Stimulated activated CD8-positive, alpha-beta memory T cell treated with anti-CD3 and anti-CD28 coated beads, Interleukin-7, amount 100 ng/mL, for 48 hours (primary cell): Measurements from ENCODE around the gene CCDC102B.

Experiments used
- DNase-seq, 2 donors: peaks; one replicate each; pipeline ENCODE4 v3.0.0-alpha.2; 2020; ENCODE audit warnings: low read depth in 1 of 2; ENCODE audit errors: extremely low read depth in 1 of 2

Gene CCDC102B

DNA sequence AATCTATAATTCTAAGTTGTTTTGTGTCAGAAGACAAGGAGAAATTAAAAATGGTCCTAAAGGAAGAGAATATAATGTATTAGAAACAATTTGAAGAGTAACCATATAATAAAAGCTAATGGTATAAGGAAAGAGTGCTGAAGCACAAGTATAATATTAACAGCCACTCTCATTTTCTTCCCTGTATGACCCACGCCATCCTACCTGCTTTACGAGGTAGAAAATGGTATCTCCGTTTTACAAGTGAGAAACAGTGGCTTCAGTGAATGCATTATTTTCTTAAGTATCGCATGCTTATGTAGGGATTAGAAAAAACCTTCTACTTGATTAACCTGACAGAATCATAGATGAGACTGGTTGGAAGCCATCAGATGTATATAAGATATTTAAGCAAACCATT lies 266.2 kb downstream of the CCDC102B start:
- no peak for DNase-seq

GRCh38 chr18:69067048-69067447 lies 269.2 kb downstream of the CCDC102B start:
- DNase-seq, result no peak

DNA sequence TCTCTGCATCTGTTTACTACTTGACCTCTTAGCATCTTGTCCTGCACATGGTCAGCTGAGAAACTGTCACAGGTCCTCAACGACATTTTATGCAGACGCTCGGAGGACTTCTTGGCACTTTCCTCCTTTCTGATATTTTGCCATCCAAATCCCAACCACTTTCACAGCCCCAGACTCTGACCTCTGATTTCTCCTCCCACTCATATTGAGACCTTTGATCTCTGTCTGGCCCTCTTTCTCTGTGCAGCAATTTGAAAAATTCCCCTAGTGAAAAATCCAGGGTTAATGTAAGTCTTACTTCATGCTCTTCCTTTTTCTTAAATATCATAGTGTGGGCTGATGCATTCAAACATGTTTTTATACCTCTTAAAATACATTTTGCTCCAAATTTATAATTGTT lies 273.8 kb downstream of the CCDC102B start:
- no peak for DNase-seq

- DNase-seq, result no peak
These were observed 284.0 kb downstream of the CCDC102B start for GRCh38 chr18:69081846-69082245.

GRCh38 chr18:69082499-69082898 lies 284.6 kb downstream of the CCDC102B start:
- no peak for DNase-seq

GRCh38 chr18:69085951-69086350 lies 288.1 kb downstream of the CCDC102B start:
- no peak for DNase-seq

DNA sequence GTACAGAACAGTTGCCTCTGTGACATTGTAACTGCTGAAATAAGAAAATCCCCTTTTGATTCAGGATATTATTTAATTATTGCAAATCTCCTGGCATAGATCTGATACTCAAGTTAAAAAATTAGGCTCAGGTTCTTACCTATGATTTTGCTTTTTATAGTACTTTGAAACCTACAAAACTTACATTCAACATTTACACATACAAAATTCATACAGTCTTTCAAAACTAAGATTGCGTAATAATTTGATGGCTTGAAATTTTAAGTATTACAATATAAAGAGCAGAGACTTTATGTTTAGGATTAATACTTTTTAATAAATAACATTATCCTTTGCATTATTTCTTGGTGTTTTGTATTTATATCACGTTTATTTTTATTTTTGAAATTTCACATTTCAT lies 291.1 kb downstream of the CCDC102B start:
- DNase-seq, result no peak

- no peak for DNase-seq
These were observed 299.5 kb downstream of the CCDC102B start for GRCh38 chr18:69097349-69097748.

DNA sequence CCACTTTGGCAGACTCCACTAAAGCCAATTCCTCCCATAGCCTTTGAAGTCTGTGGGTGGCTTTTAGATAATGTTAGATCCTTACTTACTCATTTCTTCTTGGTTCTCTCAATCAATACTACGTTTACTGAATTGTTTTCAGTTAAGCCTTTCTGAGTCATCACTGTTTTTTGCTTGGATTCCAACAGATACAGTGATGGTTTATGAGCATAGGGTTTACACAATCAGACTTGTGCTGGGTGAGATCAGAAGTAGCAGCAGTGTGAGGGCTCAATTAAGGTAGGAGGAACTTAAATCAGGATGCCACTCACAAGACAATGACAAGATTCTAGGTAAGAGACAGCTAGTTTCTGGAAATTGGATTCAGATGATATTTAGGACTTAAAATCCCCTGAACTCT lies 305.1 kb downstream of the CCDC102B start:
- no peak for DNase-seq
